Kidney (tissue), 14 donors: Measurements from ENCODE around the gene SERPINB6. TPM values are rescaled to one million over a fixed set of nuclear protein-coding genes. Genes with fewer than 3 reads are reported as not detected.
"Not testable (repeated sequence)": the region's sequence is repeated elsewhere in the genome, so short reads cannot be mapped to it uniquely, and the experiment has no call there.

Experiments
- DNase-seq, 5 donors: peaks; one replicate each; pipeline ENCODE4 v3.0.0-alpha.2; 2013 to 2020
- FAIRE-seq: peaks from 2 replicates; lab custom pipeline; 2012; peaks lifted over from hg19 to GRCh38; lab: Jason Lieb, UNC
- H3K27ac ChIP-seq, 2 donors: one replicate each; pipeline ENCODE4 v1.7.0; 2013; ENCODE audit warnings: low read depth in 2 of 2, low read length in 2 of 2, inconsistent platforms in 1 of 2
- H3K27me3 ChIP-seq: one replicate; pipeline ENCODE4 v1.7.1; 2013; ENCODE audit warnings: low read length, inconsistent platforms; ENCODE audit not compliant: control insufficient read depth, insufficient read depth
- H3K36me3 ChIP-seq, 3 donors: one replicate each; pipeline versions ENCODE4 v1.7.0 to v1.7.1; 2013; ENCODE audit warnings: low read length in 3 of 3, control low read depth in 1 of 3, inconsistent platforms in 1 of 3; ENCODE audit not compliant: insufficient read depth in 3 of 3, control insufficient read depth in 2 of 3
- H3K4me1 ChIP-seq, 3 donors: one replicate each; pipeline versions ENCODE4 v1.7.0 to v1.7.1; 2013; ENCODE audit warnings: low read length in 3 of 3, inconsistent platforms in 1 of 3, low read depth in 1 of 3; ENCODE audit not compliant: control insufficient read depth in 2 of 3, insufficient read depth in 2 of 3
- H3K4me3 ChIP-seq, 3 donors: one replicate each; pipeline versions ENCODE4 v1.7.0 to v1.8.1; 2013; ENCODE audit warnings: low read length in 3 of 3, control low read depth in 1 of 3, inconsistent platforms in 1 of 3
- H3K9ac ChIP-seq, 3 donors: one replicate each; pipeline versions ENCODE4 v1.7.0 to v1.7.1; 2013; ENCODE audit warnings: low read length in 3 of 3, control low read depth in 1 of 3, inconsistent platforms in 1 of 3
- H3K9me3 ChIP-seq, 3 donors: one replicate each; pipeline versions ENCODE4 v1.7.0 to v1.7.1; 2013; ENCODE audit warnings: low read length in 3 of 3, control low read depth in 1 of 3, inconsistent platforms in 1 of 3; ENCODE audit not compliant: control insufficient read depth in 2 of 3, insufficient read depth in 1 of 3
- CTCF ChIP-seq: IDR thresholded peaks from 3 replicates; pipeline ENCODE4 v1.5.1; 2012; ENCODE audit warnings: mild to moderate bottlenecking, moderate library complexity, borderline replicate concordance; ENCODE audit not compliant: insufficient read depth; ENCODE audit errors: extremely low read depth
- intact Hi-C: fragments of 100-400 bp; cut with DNase I; formaldehyde crosslinking; loops from one replicate; pipeline ENCODE4 v1.11.1; 2022
- polyA plus RNA-seq: library from polyadenylated mRNA; stranded (reverse); fragments of 350-450 nt; fragmentation: Illumina TruSeq; extraction: RNeasy Lipid Tissue Mini Kit (QIAGEN cat#74804); gene quantifications from one replicate; pipeline ENCODE4 v1.2.3, GENCODE V29; 2014; ENCODE audit warnings: low read depth, low replicate concordance; ENCODE audit not compliant: insufficient read depth
- total RNA-seq: library from RNA; stranded (reverse); fragmentation: NEBNext Ultra II Directional; extraction: Animal tissue kit (Norgen Biotek cat#: 25700); gene quantifications from one replicate; pipeline ENCODE4 v1.2.1, GENCODE V29; 2021
- donor health status: control.
- donor health status: control.
- donor health status: control.
- donor health status: control.
- donor health status: control.
- donor health status: DM: yes; HTN: yes; CAD: no.
- donor health status: Normal renal cell carcinoma (clear cell type).

Gene SERPINB6
- total and polyA plus RNA-seq, 2 donors from 2014 or later, result 136 to 212 TPM

GRCh38 chr6:2925842-2926747 is 45.3 kb downstream of the SERPINB6 start:
- DNase-seq, result peak in 2 of 5 donors; percentile 24 to 29
- H3K27ac ChIP-seq, H3K27me3 ChIP-seq, intact Hi-C loops, H3K9ac ChIP-seq, H3K4me1 ChIP-seq, H3K36me3 ChIP-seq, H3K9me3 ChIP-seq, FAIRE-seq, H3K4me3 ChIP-seq: not testable (repeated sequence)

GRCh38 chr6:2921520-2922115 is 49.7 kb downstream of the SERPINB6 start:
- intact Hi-C loops, result no loop called here
- H3K4me1 ChIP-seq, result peaks cover 0 to 2% (median 0%) of the 10 kb centered on the region in 3 donors
- H3K36me3 ChIP-seq, result no peaks in the 10 kb centered on the region
- no peak overlapping the region for H3K4me3 ChIP-seq
- H3K9ac ChIP-seq, result no peak overlapping the region
- H3K9me3 ChIP-seq, result no peaks in the 10 kb centered on the region
- H3K27me3 ChIP-seq, result no peaks in the 10 kb centered on the region
- H3K27ac ChIP-seq, result no peak overlapping the region
- DNase-seq, result no peak
- TF ChIP-seq CTCF, result no peak
- FAIRE-seq, result no peak

- no peak overlapping the region for H3K9ac ChIP-seq
- no peaks in the 10 kb centered on the region for H3K9me3 ChIP-seq
- no peaks in the 10 kb centered on the region for H3K27me3 ChIP-seq
- no peak for FAIRE-seq
- DNase-seq, result no peak
- TF ChIP-seq CTCF, result no peak
- peaks cover 0 to 2% (median 0%) of the 10 kb centered on the region in 3 donors for H3K4me1 ChIP-seq
- no peak overlapping the region for H3K4me3 ChIP-seq
- no peak overlapping the region for H3K27ac ChIP-seq
- intact Hi-C loops, result no loop called here
- no peaks in the 10 kb centered on the region for H3K36me3 ChIP-seq
Measured at GRCh38 chr6:2920671-2921112, 50.7 kb downstream of the SERPINB6 start.

- Histone ChIP-seq H3K4me1 (peaks cover 0 to 2% (median 0%) of the 10 kb centered on the region in 3 donors), H3K36me3 (no peaks in the 10 kb centered on the region), H3K27ac (no peak overlapping the region), H3K9me3 (no peaks in the 10 kb centered on the region), H3K9ac (no peak overlapping the region), H3K27me3 (no peaks in the 10 kb centered on the region), H3K4me3 (no peak overlapping the region)
- intact Hi-C loops, result loop anchor here (10.0 kb wide), 1 partner anchor 75 kb away; the partner anchor contains the start of gene SERPINB1
- FAIRE-seq (no peak), DNase-seq (no peak)
- TF ChIP-seq CTCF, result no peak
Measured at GRCh38 chr6:2919886-2920285, 51.5 kb downstream of the SERPINB6 start.
